ENCODE results near the gene GPR153.

Gene GPR153

GRCh38 chr1:6278263-6278662 is 17.4 kb upstream of the GPR153 start:
- Mint-ChIP-seq H3K9me3 (no peaks in the 10 kb centered on the region), H3K27ac (no peak overlapping the region), H3K4me3 (no peak overlapping the region), H3K27me3 (no peaks in the 10 kb centered on the region), H3K4me1 (no peaks in the 10 kb centered on the region)
- ATAC-seq (no peak), DNase-seq (no peak)

GRCh38 chr1:6276811-6277555 is 16.1 kb upstream of the GPR153 start:
- H3K27ac Mint-ChIP-seq: peak overlapping the region in 1 of 2 donors; percentile 78
- no peaks in the 10 kb centered on the region for H3K27me3 Mint-ChIP-seq
- H3K4me3 Mint-ChIP-seq: no peak overlapping the region
- H3K9me3 Mint-ChIP-seq: no peaks in the 10 kb centered on the region
- ATAC-seq (peak; percentile 18), DNase-seq (no peak)
- no peaks in the 10 kb centered on the region for H3K4me1 Mint-ChIP-seq

- no peak for ATAC-seq
- no peak for DNase-seq
- no peaks in the 10 kb centered on the region for H3K27me3 Mint-ChIP-seq
- H3K27ac Mint-ChIP-seq: no peak overlapping the region
- no peak overlapping the region for H3K4me3 Mint-ChIP-seq
- no peaks in the 10 kb centered on the region for H3K9me3 Mint-ChIP-seq
- no peaks in the 10 kb centered on the region for H3K4me1 Mint-ChIP-seq
Observed at GRCh38 chr1:6275826-6276782, 15.2 kb upstream of the GPR153 start.

- Mint-ChIP-seq H3K27me3 (no peaks in the 10 kb centered on the region), H3K27ac (no peak overlapping the region), H3K4me1 (no peaks in the 10 kb centered on the region), H3K4me3 (no peak overlapping the region), H3K9me3 (no peaks in the 10 kb centered on the region)
- no peak for DNase-seq
- ATAC-seq: no peak
Observed at GRCh38 chr1:6274622-6275139, 13.8 kb upstream of the GPR153 start.

GRCh38 chr1:6274102-6274501 is 13.2 kb upstream of the GPR153 start:
- Mint-ChIP-seq H3K4me3 (no peak overlapping the region), H3K27me3 (no peaks in the 10 kb centered on the region), H3K9me3 (no peaks in the 10 kb centered on the region), H3K4me1 (no peaks in the 10 kb centered on the region), H3K27ac (no peak overlapping the region)
- DNase-seq: no peak
- ATAC-seq: no peak

- ATAC-seq (no peak), DNase-seq (no peak)
- Mint-ChIP-seq H3K4me3 (no peak overlapping the region), H3K4me1 (no peaks in the 10 kb centered on the region), H3K27me3 (no peaks in the 10 kb centered on the region), H3K27ac (no peak overlapping the region), H3K9me3 (no peaks in the 10 kb centered on the region)
Observed at GRCh38 chr1:6273380-6273891, 12.5 kb upstream of the GPR153 start.

- ATAC-seq (no peak), DNase-seq (no peak)
- H3K27me3 Mint-ChIP-seq: no peaks in the 10 kb centered on the region
- no peak overlapping the region for H3K4me3 Mint-ChIP-seq
- no peaks in the 10 kb centered on the region for H3K4me1 Mint-ChIP-seq
- H3K9me3 Mint-ChIP-seq: no peaks in the 10 kb centered on the region
- H3K27ac Mint-ChIP-seq: no peak overlapping the region
Observed at GRCh38 chr1:6272868-6273267, 12.0 kb upstream of the GPR153 start.

- H3K9me3 Mint-ChIP-seq: no peaks in the 10 kb centered on the region
- H3K27ac Mint-ChIP-seq: peak overlapping the region in 1 of 2 donors; percentile 67
- DNase-seq (no peak), ATAC-seq (no peak)
- H3K4me3 Mint-ChIP-seq: no peak overlapping the region
- no peaks in the 10 kb centered on the region for H3K27me3 Mint-ChIP-seq
- no peaks in the 10 kb centered on the region for H3K4me1 Mint-ChIP-seq
Observed at GRCh38 chr1:6272452-6272851, 11.6 kb upstream of the GPR153 start.

GRCh38 chr1:6271554-6271953 is 10.7 kb upstream of the GPR153 start:
- Mint-ChIP-seq H3K27me3 (no peaks in the 10 kb centered on the region), H3K27ac (no peak overlapping the region)

GRCh38 chr1:6271006-6271405 is 10.1 kb upstream of the GPR153 start:
- no peaks in the 10 kb centered on the region for H3K9me3 Mint-ChIP-seq
- H3K27ac Mint-ChIP-seq: no peak overlapping the region
- DNase-seq: no peak
- H3K4me1 Mint-ChIP-seq: no peaks in the 10 kb centered on the region
- H3K27me3 Mint-ChIP-seq: no peaks in the 10 kb centered on the region
- no peak for ATAC-seq
- H3K4me3 Mint-ChIP-seq: no peak overlapping the region

More at GRCh38 chr1:6271554-6271953, 10.7 kb upstream of the GPR153 start:
- Mint-ChIP-seq H3K4me1 (no peaks in the 10 kb centered on the region), H3K4me3 (no peak overlapping the region), H3K9me3 (no peaks in the 10 kb centered on the region)
- ATAC-seq (no peak), DNase-seq (no peak)

GRCh38 chr1:6270401-6270800 is 9.5 kb upstream of the GPR153 start:
- no peak overlapping the region for H3K27ac Mint-ChIP-seq
- no peaks in the 10 kb centered on the region for H3K9me3 Mint-ChIP-seq
- no peaks in the 10 kb centered on the region for H3K27me3 Mint-ChIP-seq
- ATAC-seq (no peak), DNase-seq (no peak)
- no peak overlapping the region for H3K4me3 Mint-ChIP-seq
- no peaks in the 10 kb centered on the region for H3K4me1 Mint-ChIP-seq

GRCh38 chr1:6269720-6270400 is 9.0 kb upstream of the GPR153 start:
- DNase-seq: no peak

GRCh38 chr1:6269296-6269695 is 8.4 kb upstream of the GPR153 start:
- H3K9me3 Mint-ChIP-seq: no peaks in the 10 kb centered on the region
- no peak overlapping the region for H3K27ac Mint-ChIP-seq
- DNase-seq (no peak), ATAC-seq (no peak)
- no peaks in the 10 kb centered on the region for H3K4me1 Mint-ChIP-seq
- H3K27me3 Mint-ChIP-seq: no peaks in the 10 kb centered on the region
- H3K4me3 Mint-ChIP-seq: no peak overlapping the region

More at GRCh38 chr1:6269720-6270400, 9.0 kb upstream of the GPR153 start:
- no peak overlapping the region for H3K27ac Mint-ChIP-seq
- H3K9me3 Mint-ChIP-seq: no peaks in the 10 kb centered on the region
- ATAC-seq: no peak
- H3K4me3 Mint-ChIP-seq: no peak overlapping the region
- no peaks in the 10 kb centered on the region for H3K4me1 Mint-ChIP-seq
- no peaks in the 10 kb centered on the region for H3K27me3 Mint-ChIP-seq

GRCh38 chr1:6268415-6268814 is 7.5 kb upstream of the GPR153 start:
- no peak for ATAC-seq

GRCh38 chr1:6267686-6268322 is 6.9 kb upstream of the GPR153 start:
- no peaks in the 10 kb centered on the region for H3K9me3 Mint-ChIP-seq
- peak overlapping the region in 1 of 2 donors; percentile 55 for H3K27ac Mint-ChIP-seq
- H3K27me3 Mint-ChIP-seq: no peaks in the 10 kb centered on the region
- H3K4me3 Mint-ChIP-seq: no peak overlapping the region
- H3K4me1 Mint-ChIP-seq: no peaks in the 10 kb centered on the region
- DNase-seq (no peak), ATAC-seq (no peak)

More at GRCh38 chr1:6268415-6268814, 7.5 kb upstream of the GPR153 start:
- Mint-ChIP-seq H3K27me3 (no peaks in the 10 kb centered on the region), H3K9me3 (no peaks in the 10 kb centered on the region), H3K4me1 (no peaks in the 10 kb centered on the region), H3K27ac (no peak overlapping the region), H3K4me3 (no peak overlapping the region)
- no peak for DNase-seq

Measured in stimulated activated naive CD8-positive, alpha-beta T cell treated with anti-CD3 and anti-CD28 coated beads, Interleukin-15, amount 100 ng/mL, for 72 hours (primary cell).